GM18870 (cell line): ENCODE results near the gene ZNF764.
"Not testable (repeated sequence)": the region's sequence is repeated elsewhere in the genome, so short reads cannot be mapped to it uniquely, and the experiment has no call there.

Experiments used
- ATAC-seq: cut with Tn5 transposase; IDR thresholded peaks from one replicate; pipeline ENCODE4 v1.9.1; 2021; ENCODE audit warnings: moderate library complexity; ENCODE audit not compliant: unreplicated experiment

The ZNF764 gene

GRCh38 chr16:30528799-30529457 is 29.2 kb downstream of the ZNF764 start:
- no peak for ATAC-seq

- no peak for ATAC-seq
These were observed 30.5 kb downstream of the ZNF764 start for GRCh38 chr16:30527635-30528178.

GRCh38 chr16:30526823-30527634 is 31.1 kb downstream of the ZNF764 start:
- peak; percentile 69 for ATAC-seq

- ATAC-seq, result no peak
These were observed 31.9 kb downstream of the ZNF764 start, which contains the start of gene ZNF768 for GRCh38 chr16:30526137-30526822. ZNF768 (minus strand) TSS chr16:30526566; CDS start chr16:30526413, 153 bp downstream.

- ATAC-seq, result no peak
These were observed 32.4 kb downstream of the ZNF764 start for GRCh38 chr16:30525844-30526136.

GRCh38 chr16:30524575-30525568 is 33.3 kb downstream of the ZNF764 start:
- no peak for ATAC-seq

GRCh38 chr16:30523768-30524574 is 34.2 kb downstream of the ZNF764 start:
- ATAC-seq, result no peak

- ATAC-seq, result not testable (repeated sequence)
These were observed 35.3 kb downstream of the ZNF764 start for GRCh38 chr16:30522702-30523463.

GRCh38 chr16:30521873-30522641 is 36.1 kb downstream of the ZNF764 start:
- no peak for ATAC-seq

GRCh38 chr16:30521476-30521872 is 36.7 kb downstream of the ZNF764 start:
- no peak for ATAC-seq

- ATAC-seq, result no peak
These were observed 38.8 kb downstream of the ZNF764 start for GRCh38 chr16:30519120-30520049.

- no peak for ATAC-seq
These were observed 39.6 kb downstream of the ZNF764 start for GRCh38 chr16:30518552-30518951.

- no peak for ATAC-seq
These were observed 42.9 kb downstream of the ZNF764 start for GRCh38 chr16:30515275-30515674.

- ATAC-seq, result no peak
These were observed 46.7 kb downstream of the ZNF764 start for GRCh38 chr16:30511509-30511908.

- ATAC-seq, result no peak
These were observed 47.7 kb downstream of the ZNF764 start for GRCh38 chr16:30510376-30510938.

GRCh38 chr16:30509081-30509765 is 49.0 kb downstream of the ZNF764 start:
- ATAC-seq, result no peak
